HepG2 (cell line): Measurements from ENCODE around the gene GMPPA. TPM values are rescaled to one million over a fixed set of nuclear protein-coding genes. Genes with fewer than 3 reads are reported as not detected.

Source experiments
- ATAC-seq: fragments of 200-7000 bp; cut with Tn5 transposase; 3 replicates; pipeline ENCODE4 v1.9.1; 2020; ENCODE audit warnings: mild to moderate bottlenecking, moderate library complexity
- BruUV-seq: library from RNA; stranded (reverse); fragments of 400-500 nt; replicated peaks from 2 replicates; lab custom pipeline; 2021; lab: Mats Ljungman, UMichigan
- CTCF ChIA-PET: fragments of 300-600 bp; formaldehyde crosslinking; extraction: SDS; loops from one replicate; lab custom pipeline; 2021; ENCODE audit warnings: low total read pairs, inconsistent platforms, low intra/inter-chr PET ratio; lab: Yijun Ruan, JAX
- POLR2A ChIA-PET: fragments of 350-600 bp; sonication (Branson Sonifier 250); formaldehyde crosslinking; loops from one replicate; lab custom pipeline; 2020; ENCODE audit warnings: antibody characterized with exemption, inconsistent platforms; lab: Yijun Ruan, JAX
- DNase-seq: peaks from one replicate; pipeline ENCODE4 v3.0.0-alpha.2; 2015; ENCODE audit warnings: low spot score
- FAIRE-seq: peaks from 3 replicates; lab custom pipeline; 2011; peaks lifted over from hg19 to GRCh38; lab: Jason Lieb, UNC
- H2AFZ ChIP-seq: one replicate; pipeline ENCODE4 v1.6.1; 2011; ENCODE audit warnings: low read length, inconsistent platforms
- H3K27ac ChIP-seq: fragments of 300-600 bp; 3 replicates; pipeline ENCODE4 v1.8.0; 2011; ENCODE audit warnings: mixed run types, mild to moderate bottlenecking, mixed read lengths, low read length, inconsistent platforms; ENCODE audit not compliant: insufficient read depth; ENCODE audit errors: extremely low read length
- H3K27me3 ChIP-seq, 2 experiments: fragments of 200-600 bp in 1 of 2; 2 replicates in 1 of 2; 3 replicates in 1 of 2; pipeline versions ENCODE4 v1.6.0 to v1.8.0; 2011; ENCODE audit warnings: low read length in 2 of 2, mild to moderate bottlenecking in 2 of 2, moderate library complexity in 2 of 2, inconsistent platforms in 1 of 2; ENCODE audit not compliant: insufficient read depth in 2 of 2, control insufficient read depth in 1 of 2
- H3K36me3 ChIP-seq, 2 experiments: fragments of 200-600 bp in 1 of 2; replicated peaks in 1 of 2; 2 replicates in 1 of 2; 3 replicates in 1 of 2; pipeline versions ENCODE4 v1.5.1 to v1.8.0; 2011; ENCODE audit warnings: low read length in 2 of 2, inconsistent platforms in 1 of 2; ENCODE audit not compliant: insufficient read depth in 2 of 2, control insufficient read depth in 1 of 2
- H3K4me1 ChIP-seq: 2 replicates; pipeline ENCODE4 v1.5.1; 2012; ENCODE audit warnings: low read length, inconsistent platforms; ENCODE audit not compliant: insufficient read depth
- H3K4me2 ChIP-seq: 2 replicates; pipeline ENCODE4 v1.6.0; 2011; ENCODE audit warnings: low read depth, low read length, inconsistent platforms
- H3K4me3 ChIP-seq, 3 experiments: fragments of 200-600 bp in 1 of 3; sonication (generic), shearing (Covaris generic) in 1 of 3; replicated peaks in 1 of 3; 2 replicates each; pipeline ENCODE4 v1.5.1; 2011 to 2016; ENCODE audit warnings: low read length in 3 of 3, inconsistent platforms in 2 of 3, low read depth in 2 of 3, mild to moderate bottlenecking in 2 of 3, control low read depth in 1 of 3, mixed read lengths in 1 of 3; ENCODE audit not compliant: insufficient read depth in 1 of 3
- H3K79me2 ChIP-seq: one replicate; pipeline ENCODE4 v1.6.1; 2011; ENCODE audit warnings: low read length, inconsistent platforms; ENCODE audit not compliant: insufficient read depth
- H3K9ac ChIP-seq: 2 replicates; pipeline ENCODE4 v1.6.0; 2011; ENCODE audit warnings: mild to moderate bottlenecking, low read depth, low read length, inconsistent platforms; ENCODE audit not compliant: insufficient read depth
- H3K9me3 ChIP-seq: 2 replicates; pipeline ENCODE4 v1.5.1; 2012; ENCODE audit warnings: mild to moderate bottlenecking, low read length
- H4K20me1 ChIP-seq: 2 replicates; pipeline ENCODE4 v1.6.0; 2011; ENCODE audit warnings: inconsistent platforms, mild to moderate bottlenecking, low read length, moderate library complexity; ENCODE audit not compliant: insufficient read depth
- CENPX ChIP-seq: sonication (generic); formaldehyde crosslinking; IDR thresholded peaks from 2 replicates; pipeline ENCODE4 v1.9.0; 2021; ENCODE audit warnings: mild to moderate bottlenecking, missing genetic modification reagents, moderate library complexity
- HNF4G ChIP-seq, 2 experiments: sonication (generic) in 1 of 2; formaldehyde crosslinking in 1 of 2; IDR thresholded peaks; 2 replicates each; pipeline versions ENCODE4 v1.4.0 to v1.6.1; 2011 to 2020; ENCODE audit warnings: borderline replicate concordance in 2 of 2, low read depth in 2 of 2, mild to moderate bottlenecking in 2 of 2, low read length in 1 of 2, missing genetic modification reagents in 1 of 2, moderate library complexity in 1 of 2
- HNRNPLL ChIP-seq: fragments of 200-400 bp; formaldehyde crosslinking; IDR thresholded peaks from 2 replicates; pipeline ENCODE4 v1.6.1; 2017; ENCODE audit warnings: mild to moderate bottlenecking, low read depth, low read length; ENCODE audit not compliant: poor library complexity, severe bottlenecking
- MBD4 ChIP-seq: IDR thresholded peaks from 2 replicates; pipeline ENCODE4 v1.6.1; 2012; ENCODE audit warnings: low read length, inconsistent platforms, borderline replicate concordance
- PBX3 ChIP-seq: sonication (generic); formaldehyde crosslinking; IDR thresholded peaks from 2 replicates; pipeline ENCODE4 v1.8.1; 2023; ENCODE audit warnings: missing genetic modification reagents, inconsistent platforms, borderline replicate concordance
- STAT5B ChIP-seq: sonication (generic); formaldehyde crosslinking; IDR thresholded peaks from 2 replicates; pipeline ENCODE4 v1.4.0; 2020; ENCODE audit warnings: missing genetic modification reagents
- ZFY ChIP-seq: sonication (generic); formaldehyde crosslinking; IDR thresholded peaks from 2 replicates; pipeline ENCODE4 v1.4.0; 2020; ENCODE audit warnings: missing genetic modification reagents
- ZNF101 ChIP-seq: sonication (generic); formaldehyde crosslinking; IDR thresholded peaks from 2 replicates; pipeline ENCODE4 v1.4.0; 2020; ENCODE audit warnings: mild to moderate bottlenecking, low read depth, missing genetic modification reagents, borderline replicate concordance
- ZNF484 ChIP-seq: sonication (generic); formaldehyde crosslinking; IDR thresholded peaks from 2 replicates; pipeline ENCODE4 v1.5.1; 2020; ENCODE audit warnings: mild to moderate bottlenecking, low read depth, missing genetic modification reagents, borderline replicate concordance
- ZNF644 ChIP-seq: IDR thresholded peaks from 2 replicates; pipeline ENCODE4 v1.6.1; 2016; ENCODE audit warnings: low read depth
- ZSCAN31 ChIP-seq: sonication (generic); formaldehyde crosslinking; IDR thresholded peaks from 2 replicates; pipeline ENCODE4 v1.5.0; 2020; ENCODE audit warnings: low read depth, mild to moderate bottlenecking, missing genetic modification reagents
- ZZZ3 ChIP-seq: sonication (generic); formaldehyde crosslinking; IDR thresholded peaks from 2 replicates; pipeline ENCODE4 v1.4.0; 2020; ENCODE audit warnings: missing genetic modification reagents, mild to moderate bottlenecking, borderline replicate concordance
- WGBS: methylation state at CpG from one replicate; pipeline ENCODE4 v1.1.6; 2017; ENCODE audit warnings: low lambda C conversion rate; 5-methylcytosine and 5-hydroxymethylcytosine counted together
- in situ Hi-C: cut with HindIII; loops from 2 replicates; pipeline ENCODE4 v1.10.0; 2017; ENCODE audit warnings: low pct_unique_long_range_greater_than_20kb; ENCODE audit not compliant: extremely low pct_ligation_motif_present
- intact Hi-C: fragments of 100-400 bp; cut with micrococcal nuclease; formaldehyde crosslinking; loops from one replicate; pipeline ENCODE4 v1.10.0; 2022; ENCODE audit not compliant: unreplicated experiment
- polyA plus RNA-seq, 8 experiments: library from polyadenylated mRNA; depleted of rRNA in 3 of 8; stranded (reverse) in 7 of 8; unstranded in 1 of 8; fragments of >200 nt; fragmentation: Illumina TruSeq in 4 of 8; extraction: Trizol in 4 of 8; gene quantifications; 2 replicates each; pipeline versions ENCODE4 v1.2.1 to v1.2.3, GENCODE V29; 2011 to 2016; ENCODE audit warnings: low read depth in 4 of 8, missing spikeins in 1 of 8, mixed read lengths in 1 of 8; ENCODE audit not compliant: insufficient read depth in 1 of 8
- total RNA-seq, 5 experiments: library from RNA; depleted of rRNA; stranded (reverse); fragments of >200 nt; fragmentation: Illumina TruSeq; extraction: Trizol; gene quantifications; 2 replicates each; pipeline ENCODE4 v1.2.3, GENCODE V29; 2016; ENCODE audit warnings: low read depth in 1 of 5
- TF ChIP-seq, protein P1 (sequence below): sonication (generic); formaldehyde crosslinking; conservative IDR thresholded peaks from 2 replicates; pipeline ENCODE4 v1.4.0; 2020; ENCODE audit warnings: missing genetic modification reagents

The GMPPA gene
- total and polyA plus RNA-seq, 2 of the 13 experiments (the other 11 are each of a cell fraction or from before 2014, with no cell fraction given), result 81.1 to 106 TPM

DNA sequence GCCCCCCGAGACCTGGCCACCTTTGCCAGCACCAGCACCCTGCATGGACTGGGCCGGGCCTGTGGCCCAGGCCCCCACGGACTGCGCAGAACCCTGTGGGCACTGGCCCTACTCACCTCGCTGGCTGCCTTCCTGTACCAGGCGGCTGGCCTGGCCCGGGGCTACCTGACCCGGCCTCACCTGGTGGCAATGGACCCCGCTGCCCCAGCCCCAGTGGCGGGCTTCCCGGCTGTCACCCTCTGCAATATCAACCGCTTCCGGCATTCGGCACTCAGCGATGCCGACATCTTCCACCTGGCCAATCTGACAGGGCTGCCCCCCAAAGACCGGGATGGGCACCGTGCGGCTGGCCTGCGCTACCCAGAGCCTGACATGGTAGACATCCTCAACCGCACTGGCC, 16.1 kb downstream of the GMPPA start:
- H3K79me2 ChIP-seq, result no peaks in the 10 kb centered on the region
- no peak for TF ChIP-seq ZSCAN31
- no peak for TF ChIP-seq CENPX (CRISPR knock-in tag)
- TF ChIP-seq HNRNPLL, result peak; percentile 10
- TF ChIP-seq, all 625 proteins: peak for 1
- POLR2A ChIA-PET, result interaction anchor here (0.9 kb wide), 1 partner anchor 16 kb away, joined by 4 read pairs; the partner anchor contains the start of gene GMPPA
- H2AFZ ChIP-seq, result no peak overlapping the region
- intact Hi-C loops (no loop called here), in situ Hi-C loops (no loop called here)
- H3K27ac ChIP-seq, result no peak overlapping the region
- H3K4me2 ChIP-seq, result no peak overlapping the region
- H3K9ac ChIP-seq, result no peak overlapping the region
- CTCF ChIA-PET, result no interaction called here
- no peaks in the 10 kb centered on the region for H3K9me3 ChIP-seq
- H3K4me1 ChIP-seq, result peaks cover 40% of the 10 kb centered on the region
- 56% methylated on average over 20 of the region's 21 CpGs for WGBS
- FAIRE-seq, result no peak
- no peak for DNase-seq
- no peaks in the 10 kb centered on the region for H3K36me3 ChIP-seq
- no TSS peak for BruUV-seq
- ATAC-seq, result no peak
- peaks cover 11% of the 10 kb centered on the region; the same call in 1 of the 2 replicates for H4K20me1 ChIP-seq
- H3K4me3 ChIP-seq, result no peak overlapping the region
- peaks cover 25 to 86% of the 10 kb centered on the region in 2 experiments for H3K27me3 ChIP-seq

GRCh38 chr2:219515874-219516629, 17.4 kb downstream of the GMPPA start:
- FAIRE-seq (no peak), DNase-seq (no peak), ATAC-seq (no peak)
- Histone ChIP-seq H2AFZ (no peak overlapping the region), H4K20me1 (peaks cover 11% of the 10 kb centered on the region; the same call in 1 of the 2 replicates), H3K27me3 (peaks cover 30 to 96% of the 10 kb centered on the region in 2 experiments), H3K4me1 (peaks cover 31% of the 10 kb centered on the region; the same call in 1 of the 2 replicates), H3K27ac (no peak overlapping the region), H3K4me2 (no peak overlapping the region), H3K4me3 (no peak overlapping the region), H3K9me3 (no peaks in the 10 kb centered on the region), H3K36me3 (no peaks in the 10 kb centered on the region), H3K9ac (no peak overlapping the region), H3K79me2 (no peaks in the 10 kb centered on the region)
- CTCF ChIA-PET, result no interaction called here
- intact Hi-C loops (no loop called here), in situ Hi-C loops (no loop called here)
- 21% methylated on average over 17 of the region's 17 CpGs for WGBS
- POLR2A ChIA-PET, result no interaction called here
- BruUV-seq, result no TSS peak
- TF ChIP-seq ZNF484 (CRISPR knock-in tag) (no peak), MBD4 (no peak), ZNF101 (CRISPR knock-in tag) (no peak), ZNF644 (CRISPR knock-in tag) (no peak), PBX3 (no peak), ZFY (no peak), STAT5B (CRISPR knock-in tag) (no peak), ZZZ3 (CRISPR knock-in tag) (no peak), HNF4G (IDR thresholded peaks at IDR 0.05; ENCODE audit: borderline replicate concordance, low read depth, low read length) (no peak), HNF4G (CRISPR knock-in tag; IDR thresholded peaks at IDR 0.05; ENCODE audit: borderline replicate concordance, low read depth) (no peak)
- TF ChIP-seq, protein P1, sequence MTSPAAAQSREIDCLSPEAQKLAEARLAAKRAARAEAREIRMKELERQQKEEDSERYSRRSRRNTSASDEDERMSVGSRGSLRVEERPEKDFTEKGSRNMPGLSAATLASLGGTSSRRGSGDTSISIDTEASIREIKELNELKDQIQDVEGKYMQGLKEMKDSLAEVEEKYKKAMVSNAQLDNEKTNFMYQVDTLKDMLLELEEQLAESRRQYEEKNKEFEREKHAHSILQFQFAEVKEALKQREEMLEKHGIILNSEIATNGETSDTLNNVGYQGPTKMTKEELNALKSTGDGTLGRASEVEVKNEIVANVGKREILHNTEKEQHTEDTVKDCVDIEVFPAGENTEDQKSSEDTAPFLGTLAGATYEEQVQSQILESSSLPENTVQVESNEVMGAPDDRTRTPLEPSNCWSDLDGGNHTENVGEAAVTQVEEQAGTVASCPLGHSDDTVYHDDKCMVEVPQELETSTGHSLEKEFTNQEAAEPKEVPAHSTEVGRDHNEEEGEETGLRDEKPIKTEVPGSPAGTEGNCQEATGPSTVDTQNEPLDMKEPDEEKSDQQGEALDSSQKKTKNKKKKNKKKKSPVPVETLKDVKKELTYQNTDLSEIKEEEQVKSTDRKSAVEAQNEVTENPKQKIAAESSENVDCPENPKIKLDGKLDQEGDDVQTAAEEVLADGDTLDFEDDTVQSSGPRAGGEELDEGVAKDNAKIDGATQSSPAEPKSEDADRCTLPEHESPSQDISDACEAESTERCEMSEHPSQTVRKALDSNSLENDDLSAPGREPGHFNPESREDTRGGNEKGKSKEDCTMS, result no peak
